SK-N-SH treated with all-trans-retinoic acid at 6 μM for 48 hours (cell line): ENCODE results near the gene SPATA20.

Experiments
- ARNTL ChIP-seq: fragments of 450-650 bp; formaldehyde crosslinking; IDR thresholded peaks from 2 replicates; pipeline ENCODE4 v1.5.0; 2020; ENCODE audit warnings: low read depth, mild to moderate bottlenecking, moderate library complexity, borderline replicate concordance
- BACH2 ChIP-seq: fragments of 250-450 bp; sonication (Bioruptor Pico); IDR thresholded peaks from 2 replicates; pipeline ENCODE4 v1.9.0; 2021; ENCODE audit warnings: mild to moderate bottlenecking, borderline replicate concordance
- ESRRG ChIP-seq: fragments of 250-450 bp; sonication (Bioruptor Pico); IDR thresholded peaks from 2 replicates; pipeline ENCODE4 v1.6.1; 2021; ENCODE audit warnings: mild to moderate bottlenecking
- SNAI2 ChIP-seq: fragments of 250-450 bp; sonication (Bioruptor Pico); IDR thresholded peaks from 2 replicates; pipeline ENCODE4 v1.5.0; 2020; ENCODE audit warnings: mild to moderate bottlenecking, moderate library complexity
- TOX ChIP-seq: fragments of 250-450 bp; sonication (Bioruptor Pico); IDR thresholded peaks from 2 replicates; pipeline ENCODE4 v1.8.0; 2021; ENCODE audit warnings: mild to moderate bottlenecking, moderate library complexity, borderline replicate concordance
- ZFP3 ChIP-seq: fragments of 250-450 bp; sonication (Bioruptor Pico); IDR thresholded peaks from 2 replicates; pipeline ENCODE4 v1.5.0; 2020; ENCODE audit warnings: mild to moderate bottlenecking, moderate library complexity
- ZFP30 ChIP-seq: fragments of 450-650 bp; formaldehyde crosslinking; IDR thresholded peaks from 2 replicates; pipeline ENCODE4 v1.5.0; 2022; ENCODE audit warnings: mild to moderate bottlenecking, moderate library complexity
- TF ChIP-seq, protein P1 (sequence below): fragments of 250-450 bp; sonication (Bioruptor Pico); IDR thresholded peaks from 2 replicates; pipeline ENCODE4 v1.5.1; 2021; ENCODE audit warnings: mild to moderate bottlenecking, moderate library complexity
- TF ChIP-seq, protein P2 (sequence below): fragments of 250-450 bp; sonication (Bioruptor Pico); IDR thresholded peaks from 2 replicates; pipeline ENCODE4 v1.8.0; 2021; ENCODE audit warnings: low read depth, mild to moderate bottlenecking, moderate library complexity, borderline replicate concordance

DNA sequence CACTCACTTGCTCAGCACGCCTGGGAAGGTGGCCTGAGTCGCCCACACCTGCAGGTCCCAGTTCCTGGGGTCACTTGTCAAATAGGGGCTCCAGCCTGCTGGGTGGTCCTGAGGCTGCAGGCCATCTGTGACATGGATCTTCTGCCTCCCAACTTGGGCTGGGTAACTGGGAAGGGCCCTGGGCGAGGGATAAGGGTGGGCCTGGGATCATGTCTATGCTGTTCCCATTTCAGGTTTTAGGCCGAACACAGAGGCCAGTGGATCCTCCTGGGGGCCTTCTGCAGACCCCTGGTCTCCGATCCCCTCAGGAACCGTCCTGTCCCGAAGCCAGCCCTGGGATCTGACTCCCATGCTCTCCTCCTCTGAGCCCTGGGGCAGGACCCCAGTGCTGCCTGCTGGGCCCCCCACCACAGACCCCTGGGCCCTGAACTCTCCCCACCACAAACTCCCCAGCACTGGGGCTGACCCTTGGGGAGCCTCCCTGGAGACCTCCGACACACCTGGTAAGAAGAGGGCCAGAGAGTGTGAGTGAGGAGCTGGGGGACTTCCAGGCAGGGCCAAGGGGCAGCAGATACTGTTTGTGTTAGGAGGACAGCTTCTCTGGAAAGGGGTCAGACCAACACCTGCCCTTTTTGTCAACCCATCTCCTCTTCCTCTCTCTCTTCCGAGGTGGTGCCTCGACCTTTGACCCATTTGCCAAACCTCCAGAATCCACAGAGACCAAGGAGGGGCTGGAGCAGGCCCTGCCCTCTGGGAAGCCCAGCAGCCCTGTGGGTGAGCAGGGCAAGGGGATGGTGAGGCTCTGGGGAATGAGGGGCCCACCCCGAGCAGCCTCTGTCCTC, 6.2 kb upstream of the SPATA20 start:
- TF ChIP-seq ZFP3 (no peak), ZFP30 (CRISPR knock-in tag) (no peak), ARNTL (CRISPR knock-in tag) (no peak), ESRRG (CRISPR knock-in tag) (no peak), BACH2 (CRISPR knock-in tag) (no peak), SNAI2 (CRISPR knock-in tag) (no peak), TOX (CRISPR knock-in tag) (no peak)
- TF ChIP-seq, protein P1, sequence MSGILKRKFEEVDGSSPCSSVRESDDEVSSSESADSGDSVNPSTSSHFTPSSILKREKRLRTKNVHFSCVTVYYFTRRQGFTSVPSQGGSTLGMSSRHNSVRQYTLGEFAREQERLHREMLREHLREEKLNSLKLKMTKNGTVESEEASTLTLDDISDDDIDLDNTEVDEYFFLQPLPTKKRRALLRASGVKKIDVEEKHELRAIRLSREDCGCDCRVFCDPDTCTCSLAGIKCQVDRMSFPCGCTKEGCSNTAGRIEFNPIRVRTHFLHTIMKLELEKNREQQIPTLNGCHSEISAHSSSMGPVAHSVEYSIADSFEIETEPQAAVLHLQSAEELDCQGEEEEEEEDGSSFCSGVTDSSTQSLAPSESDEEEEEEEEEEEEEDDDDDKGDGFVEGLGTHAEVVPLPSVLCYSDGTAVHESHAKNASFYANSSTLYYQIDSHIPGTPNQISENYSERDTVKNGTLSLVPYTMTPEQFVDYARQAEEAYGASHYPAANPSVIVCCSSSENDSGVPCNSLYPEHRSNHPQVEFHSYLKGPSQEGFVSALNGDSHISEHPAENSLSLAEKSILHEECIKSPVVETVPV, result no peak
- TF ChIP-seq, protein P2, sequence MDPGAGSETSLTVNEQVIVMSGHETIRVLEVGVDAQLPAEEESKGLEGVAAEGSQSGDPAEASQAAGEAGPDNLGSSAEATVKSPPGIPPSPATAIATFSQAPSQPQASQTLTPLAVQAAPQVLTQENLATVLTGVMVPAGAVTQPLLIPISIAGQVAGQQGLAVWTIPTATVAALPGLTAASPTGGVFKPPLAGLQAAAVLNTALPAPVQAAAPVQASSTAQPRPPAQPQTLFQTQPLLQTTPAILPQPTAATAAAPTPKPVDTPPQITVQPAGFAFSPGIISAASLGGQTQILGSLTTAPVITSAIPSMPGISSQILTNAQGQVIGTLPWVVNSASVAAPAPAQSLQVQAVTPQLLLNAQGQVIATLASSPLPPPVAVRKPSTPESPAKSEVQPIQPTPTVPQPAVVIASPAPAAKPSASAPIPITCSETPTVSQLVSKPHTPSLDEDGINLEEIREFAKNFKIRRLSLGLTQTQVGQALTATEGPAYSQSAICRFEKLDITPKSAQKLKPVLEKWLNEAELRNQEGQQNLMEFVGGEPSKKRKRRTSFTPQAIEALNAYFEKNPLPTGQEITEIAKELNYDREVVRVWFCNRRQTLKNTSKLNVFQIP (CRISPR knock-in tag), result no peak
